GM19328 (cell line): ENCODE measurements around the gene SMR3B.

ENCODE experiments used
- ATAC-seq: cut with Tn5 transposase; IDR thresholded peaks from one replicate; pipeline ENCODE4 v1.9.1; 2021; ENCODE audit warnings: mild to moderate bottlenecking, moderate library complexity; ENCODE audit not compliant: unreplicated experiment

The SMR3B gene

GRCh38 chr4:70382691-70383181 is at the start of gene SMR3B:
TSS of gene SMR3B (plus strand) at chr4:70383131. CDS start at chr4:70384511, 1,380 bp downstream.
- ATAC-seq = no peak

- no peak for ATAC-seq
Measured at GRCh38 chr4:70334681-70335080, 48.2 kb upstream of the SMR3B start, which contains the start of gene CABS1. TSS of gene CABS1 (plus strand) at chr4:70334981. CDS start at chr4:70335040, 59 bp downstream.

DNA sequence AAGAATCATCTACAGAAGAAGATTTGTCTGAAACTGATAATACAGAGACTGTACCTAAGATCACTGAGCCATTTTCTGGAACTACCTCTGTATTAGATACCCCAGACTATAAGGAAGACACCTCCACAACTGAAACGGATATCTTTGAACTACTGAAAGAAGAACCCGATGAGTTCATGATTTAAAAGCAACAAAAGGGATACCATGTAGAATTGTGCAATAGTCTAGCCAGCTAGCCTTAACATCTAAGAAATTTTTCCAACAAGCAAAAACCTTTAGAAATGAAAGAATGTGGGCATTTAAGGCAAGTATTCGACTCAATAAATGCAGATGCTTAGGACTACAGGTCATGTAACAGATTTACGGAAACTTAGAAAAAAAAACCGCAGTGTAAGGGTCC is 46.9 kb upstream of the SMR3B start:
- ATAC-seq = no peak

- no peak for ATAC-seq
Measured at GRCh38 chr4:70337886-70338420, 45.0 kb upstream of the SMR3B start.

GRCh38 chr4:70356185-70356584 is 26.7 kb upstream of the SMR3B start:
- no peak for ATAC-seq

- ATAC-seq = no peak
Measured at GRCh38 chr4:70359115-70359661, 23.7 kb upstream of the SMR3B start.

GRCh38 chr4:70360460-70360859 is 22.5 kb upstream of the SMR3B start, which contains the start of gene SMR3A:
TSS of gene SMR3A (plus strand) at chr4:70360760. CDS start at chr4:70362116, 1,356 bp downstream.
- no peak for ATAC-seq

GRCh38 chr4:70364002-70364401 is 18.9 kb upstream of the SMR3B start:
- ATAC-seq = peak; percentile 51

DNA sequence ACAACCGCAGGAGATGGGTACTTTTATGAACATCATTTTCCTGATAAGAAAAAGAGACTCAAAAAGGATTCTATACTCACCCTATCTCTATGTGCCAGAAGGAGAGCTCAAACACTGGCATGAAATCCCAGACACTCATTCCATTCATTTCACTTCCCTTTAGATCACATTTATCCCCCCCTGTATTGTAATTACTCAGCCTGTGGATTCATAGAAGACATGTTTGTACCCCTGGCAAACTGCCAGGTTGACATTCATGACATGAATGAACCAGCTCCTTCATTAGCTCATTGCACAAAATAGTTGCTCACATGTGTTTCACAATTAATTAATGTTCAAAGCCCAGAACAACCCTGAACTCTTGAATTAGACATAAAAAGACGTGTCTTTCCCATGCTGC is 17.5 kb upstream of the SMR3B start:
- no peak for ATAC-seq

GRCh38 chr4:70367813-70368212 is 15.1 kb upstream of the SMR3B start:
- no peak for ATAC-seq

- no peak for ATAC-seq
Measured at GRCh38 chr4:70371987-70372386, 10.9 kb upstream of the SMR3B start.

DNA sequence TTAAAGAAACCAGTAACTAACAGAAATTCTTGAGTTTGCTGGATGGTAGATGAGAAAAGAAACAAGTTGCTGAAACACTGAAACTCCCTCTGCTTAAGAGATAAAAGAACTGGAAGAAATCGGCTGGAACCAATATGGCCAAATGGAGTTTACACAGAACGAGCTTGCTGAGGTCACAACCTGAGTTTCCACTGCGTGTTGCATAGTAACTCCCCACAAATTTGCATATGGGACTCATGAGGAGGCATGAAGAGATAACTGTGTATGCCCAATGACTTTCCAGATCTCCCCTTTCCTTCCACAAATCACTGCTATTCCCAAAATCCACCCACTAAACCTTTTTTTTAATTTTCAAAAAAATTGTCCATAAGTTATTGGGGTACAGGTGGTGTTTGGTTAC is 10.2 kb upstream of the SMR3B start:
- ATAC-seq = no peak

GRCh38 chr4:70380578-70380977 is 2.4 kb upstream of the SMR3B start:
- no peak for ATAC-seq

DNA sequence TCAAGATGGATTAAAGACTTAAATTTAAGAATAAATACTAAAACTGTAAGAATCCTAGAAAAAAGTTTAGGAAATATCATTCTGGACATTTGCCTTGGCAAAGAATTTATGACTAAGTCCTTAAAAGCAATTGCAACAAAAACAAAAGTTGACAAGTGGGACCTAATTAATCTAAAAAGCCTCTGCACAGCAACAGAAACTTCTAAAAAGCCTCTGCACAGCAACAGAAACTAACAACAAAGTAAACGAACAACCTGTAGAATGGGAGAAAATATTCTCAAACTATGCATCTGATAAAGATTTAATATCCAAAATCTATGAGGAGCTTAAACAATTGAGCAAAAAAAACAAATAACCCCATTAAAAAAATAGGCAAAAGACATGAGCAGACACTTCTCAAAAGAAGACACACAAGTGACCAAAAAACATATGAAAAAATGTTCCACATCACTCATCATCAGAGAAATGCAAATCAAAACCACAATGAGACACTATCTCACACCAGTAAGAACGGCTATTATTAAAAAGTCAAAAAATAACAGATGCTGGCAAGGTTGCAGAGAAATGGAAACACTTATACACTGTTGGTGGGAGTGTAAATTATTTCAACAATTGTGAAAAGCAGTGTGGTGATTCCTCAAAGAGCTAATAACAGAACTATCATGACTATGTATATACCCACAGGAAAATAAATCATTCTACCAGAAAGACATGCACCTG is 9.3 kb downstream of the SMR3B start:
- ATAC-seq = peak; percentile 55

DNA sequence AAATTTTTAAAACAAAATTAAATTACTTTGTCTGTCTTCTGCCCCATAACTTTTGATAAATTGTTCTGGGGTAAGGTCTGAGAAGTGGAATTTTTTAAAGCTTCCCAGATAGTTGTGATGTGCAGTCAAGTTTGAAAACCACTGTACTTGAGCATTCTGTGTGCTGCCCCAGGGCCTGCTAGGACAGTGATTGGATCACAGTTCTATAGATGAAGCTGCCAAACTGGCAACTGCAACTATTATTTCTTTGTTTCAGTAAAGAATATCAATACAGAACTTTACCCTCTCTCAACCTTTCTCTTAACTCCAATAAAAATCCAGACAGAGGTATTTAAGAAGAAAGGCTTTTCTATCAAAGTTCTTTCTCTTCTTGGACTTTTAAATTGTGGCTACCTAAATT is 14.6 kb downstream of the SMR3B start, which contains the start of gene OPRPN:
OPRPN (plus strand) TSS at position 361 of the 400 bp plus-strand sequence. CDS start 1,346 bp downstream, outside the sequence.
- ATAC-seq = no peak

DNA sequence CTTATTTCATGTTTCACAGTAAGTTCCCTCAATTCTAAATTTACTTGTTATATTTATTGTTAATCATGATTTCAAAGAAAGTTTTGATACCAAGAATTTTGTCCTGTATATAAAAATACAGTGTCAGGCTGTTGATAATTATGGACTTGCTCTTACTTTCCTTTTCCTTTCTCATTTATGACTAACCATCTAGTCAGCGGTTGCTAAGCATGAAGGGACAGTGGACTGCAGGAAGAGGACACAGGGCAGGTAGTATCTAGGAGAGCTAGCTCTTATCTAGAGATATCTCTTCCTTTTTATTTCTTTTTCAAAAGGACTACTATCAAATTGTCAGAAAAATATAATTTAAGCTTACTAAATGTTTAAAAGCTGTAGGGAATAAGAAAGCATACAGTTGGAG is 16.4 kb downstream of the SMR3B start:
- no peak for ATAC-seq

DNA sequence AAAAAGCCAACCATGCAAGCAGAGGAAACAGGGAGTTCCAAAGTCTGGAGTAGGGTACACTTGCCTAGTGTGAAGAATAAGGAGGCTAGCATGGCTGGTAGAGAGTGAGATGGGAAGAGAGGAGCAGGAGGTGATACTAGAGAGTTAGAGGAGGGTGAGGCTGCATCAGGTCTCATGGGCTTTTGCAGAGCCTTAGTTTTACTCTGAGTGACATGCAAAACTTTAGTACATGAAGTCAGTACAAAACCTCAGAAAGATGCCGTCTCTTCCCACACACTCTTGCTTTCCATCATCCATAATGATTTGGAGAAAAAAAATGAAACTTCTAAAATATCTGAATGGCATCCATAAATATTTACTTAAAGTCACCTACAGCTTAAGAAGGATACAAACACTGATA is 19.8 kb downstream of the SMR3B start:
- ATAC-seq = peak; percentile 53

DNA sequence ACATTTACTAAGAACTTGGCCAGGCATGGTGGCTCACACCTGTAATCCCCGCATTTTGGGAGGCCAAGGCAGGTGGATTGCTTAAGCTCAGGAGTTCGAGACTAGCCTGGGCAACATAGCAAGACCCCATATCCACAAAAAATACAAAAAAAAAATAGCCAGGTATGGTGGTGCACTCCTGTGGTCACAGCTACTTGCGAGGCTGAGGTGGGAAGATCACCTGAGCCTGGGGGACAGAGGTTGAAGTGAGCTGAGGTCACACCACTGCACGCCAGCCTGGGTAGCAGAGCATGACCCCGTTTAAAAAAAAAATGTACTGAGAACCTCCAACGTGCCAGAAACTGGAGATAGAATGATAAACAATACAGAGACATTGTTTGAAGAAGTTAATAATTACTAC is 22.8 kb downstream of the SMR3B start:
- no peak for ATAC-seq

DNA sequence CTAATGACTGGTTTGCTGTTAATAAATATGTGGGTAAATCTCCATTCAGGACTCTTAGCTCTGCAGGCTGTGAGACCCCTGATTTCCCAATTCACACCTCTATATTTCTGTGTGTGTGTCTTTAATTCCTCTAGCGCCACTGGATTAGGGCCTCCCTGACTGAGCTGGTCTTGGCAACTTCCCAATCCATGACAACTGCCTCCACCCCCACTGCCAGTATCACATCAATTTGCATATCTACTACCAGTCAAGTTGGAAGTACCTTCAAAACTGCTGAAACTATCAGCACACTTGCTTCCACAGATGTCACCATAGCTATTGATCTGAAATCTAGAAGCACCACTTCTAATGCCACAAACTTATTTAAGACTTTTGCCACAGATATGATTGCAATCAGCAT is 42.4 kb downstream of the SMR3B start:
- ATAC-seq = no peak

GRCh38 chr4:70426789-70427188 is 43.9 kb downstream of the SMR3B start:
- no peak for ATAC-seq

DNA sequence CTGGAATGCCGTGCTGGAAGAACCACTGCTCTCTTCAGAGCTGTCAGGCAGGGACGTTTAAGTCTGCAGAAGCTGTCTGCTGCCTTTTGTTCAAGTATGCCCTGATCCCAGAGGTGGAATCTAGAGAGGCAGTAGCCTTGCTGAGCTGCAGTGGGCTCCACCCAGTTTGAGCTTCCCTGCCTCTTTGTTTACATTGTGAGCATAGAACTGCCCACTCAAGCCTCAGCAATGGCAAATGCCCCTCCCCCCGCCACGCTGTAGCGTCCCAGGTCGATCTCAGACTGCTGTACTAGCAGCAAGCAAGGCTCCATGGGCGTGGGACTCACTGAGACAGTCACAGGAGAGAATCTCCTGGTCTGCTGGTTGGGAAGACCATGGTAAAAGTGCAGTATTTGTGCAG is 54.3 kb downstream of the SMR3B start:
- ATAC-seq = no peak
